Central memory CD4-positive, alpha-beta T cell (primary cell): Measurements from ENCODE around the gene LBX2.

ENCODE experiments used
- DNase-seq: peaks from one replicate; pipeline ENCODE4 v3.0.0; 2022
- total RNA-seq, 3 experiments: gene quantifications; one replicate each; lab custom pipeline; 2026; lab: John Stamatoyannopoulos, UW

LBX2 gene
- 0.07 to 0.39 (median 0.16) reads per million in 3 experiments for total RNA-seq

GRCh38 chr2:74499267-74499939 lies at the start of gene LBX2:
Gene LBX2, minus strand, starts transcription at chr2:74499603. Its CDS starts 66 bp downstream, at chr2:74499537.
- no peak for DNase-seq

DNA sequence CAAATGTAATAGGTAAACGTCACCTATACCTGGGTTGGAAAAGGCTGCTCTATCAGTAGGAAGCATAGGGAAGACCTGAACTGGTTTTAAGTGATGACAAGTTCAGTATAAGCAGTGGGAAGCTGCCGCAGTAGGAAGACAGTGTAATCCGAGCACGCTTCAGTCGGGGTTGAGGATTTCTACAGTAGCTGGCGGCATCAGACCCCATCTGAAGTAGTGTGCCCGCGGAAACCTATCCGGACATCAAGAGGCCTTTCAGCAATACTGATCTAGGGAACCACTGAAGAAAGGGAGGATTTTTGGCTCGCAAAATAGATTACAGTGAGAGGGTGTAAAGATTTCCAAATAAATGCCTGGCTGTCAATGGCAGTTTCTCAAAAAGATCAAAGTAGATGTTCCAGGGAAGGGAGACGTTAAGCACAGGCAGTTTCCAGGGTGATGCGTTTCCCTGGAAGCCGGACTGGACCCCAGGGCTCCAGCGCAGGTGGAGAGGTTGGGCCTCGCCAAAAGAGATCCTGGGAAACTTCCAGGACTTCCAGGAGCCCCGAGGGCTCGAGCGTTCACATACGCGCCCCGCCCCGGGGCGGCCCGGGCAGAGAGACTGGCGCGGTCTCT lies 49.0 kb upstream of the LBX2 start:
- DNase-seq = no peak

DNA sequence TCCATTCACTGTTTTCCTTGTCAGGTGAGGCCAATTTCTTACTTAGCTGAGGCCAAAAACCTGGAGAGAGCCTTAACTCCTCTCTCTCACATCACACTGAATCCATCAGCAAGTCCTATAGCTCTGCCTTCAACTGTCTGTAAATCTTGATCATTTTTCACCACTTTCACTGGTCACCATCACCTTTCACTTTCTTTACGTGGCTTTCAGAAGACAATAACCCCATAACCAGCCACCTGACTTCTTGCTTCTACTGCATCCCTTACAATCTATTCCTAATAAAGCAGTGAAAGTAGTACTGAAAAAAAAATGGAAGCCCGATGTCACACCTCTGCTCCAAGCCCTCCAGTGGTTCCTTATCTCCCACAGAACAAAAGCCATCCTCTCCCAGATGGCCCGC lies 46.6 kb upstream of the LBX2 start:
- DNase-seq = no peak

DNA sequence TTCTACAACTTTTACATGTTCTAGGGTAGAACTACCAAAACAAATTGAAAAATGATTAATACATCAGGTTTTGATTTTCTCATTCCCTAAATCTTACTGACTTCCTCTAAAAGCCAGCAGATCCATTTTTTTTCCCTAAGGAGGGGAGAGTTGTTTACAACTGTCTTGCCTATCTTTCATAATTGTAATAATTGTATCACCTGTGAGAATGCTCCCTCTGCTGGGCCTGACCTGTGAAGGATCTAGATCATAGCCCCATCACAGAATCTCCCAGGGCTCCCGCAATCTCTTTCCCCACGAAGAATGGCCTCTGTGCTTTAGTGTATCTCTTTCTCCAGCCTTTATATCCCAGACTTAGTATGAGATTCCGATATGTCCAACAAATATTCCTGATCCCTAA lies 45.2 kb upstream of the LBX2 start:
- DNase-seq = no peak

- DNase-seq = no peak
Measured at GRCh38 chr2:74542978-74543377, 43.6 kb upstream of the LBX2 start.

DNA sequence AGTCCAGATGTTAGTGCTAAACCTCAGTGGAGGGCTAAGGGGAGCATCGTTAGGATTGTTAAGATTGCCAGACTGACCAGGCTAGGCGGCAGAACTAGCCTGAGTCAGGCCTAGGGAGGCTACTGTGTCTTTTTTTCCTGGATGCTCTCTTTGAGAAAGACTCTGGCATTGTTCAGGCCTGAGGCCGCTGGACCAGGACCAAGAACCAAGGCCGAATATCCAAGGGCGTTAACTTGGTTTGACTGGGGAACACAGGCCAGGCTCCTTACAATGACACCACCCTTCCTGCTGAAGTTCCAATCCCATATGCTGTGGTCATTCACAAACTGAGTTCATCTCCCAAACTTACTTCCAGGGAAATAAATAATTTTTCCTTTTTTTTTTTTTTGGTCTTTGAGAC lies 40.9 kb upstream of the LBX2 start:
- no peak for DNase-seq

GRCh38 chr2:74538881-74539339 lies 39.5 kb upstream of the LBX2 start:
- DNase-seq = no peak

GRCh38 chr2:74537140-74537539 lies 37.7 kb upstream of the LBX2 start:
- DNase-seq = no peak

- DNase-seq = no peak
Measured at GRCh38 chr2:74536166-74536950, 37.0 kb upstream of the LBX2 start.

GRCh38 chr2:74535440-74535965 lies 36.1 kb upstream of the LBX2 start:
- DNase-seq = no peak

GRCh38 chr2:74534411-74534810 lies 35.0 kb upstream of the LBX2 start:
- no peak for DNase-seq

- no peak for DNase-seq
Measured at GRCh38 chr2:74533464-74533863, 34.1 kb upstream of the LBX2 start.

DNA sequence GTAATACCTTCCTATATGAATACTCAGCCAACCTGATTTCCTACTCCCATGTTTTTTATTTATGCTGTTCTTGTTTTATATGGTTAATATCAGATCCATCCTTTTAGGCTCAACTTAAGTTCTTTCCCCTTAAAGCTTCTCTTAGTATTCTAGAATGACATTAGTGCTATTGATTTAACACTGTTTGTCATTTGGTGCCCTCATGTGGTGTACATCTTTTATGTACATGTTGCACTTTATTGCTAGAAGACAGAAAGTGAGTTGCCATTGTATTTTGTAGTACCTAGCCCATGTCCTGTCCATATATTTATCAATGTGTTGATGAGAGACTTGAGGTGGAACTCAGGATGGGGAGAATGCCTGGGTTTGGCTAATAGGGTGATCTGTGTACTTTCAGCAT lies 32.8 kb upstream of the LBX2 start:
- DNase-seq = peak; percentile 30

GRCh38 chr2:74531666-74532065 lies 32.3 kb upstream of the LBX2 start:
- DNase-seq = no peak

GRCh38 chr2:74530239-74531187 lies 31.1 kb upstream of the LBX2 start:
- DNase-seq = peak; percentile 45

- DNase-seq = peak; percentile 86
Measured at GRCh38 chr2:74529357-74530238, 30.2 kb upstream of the LBX2 start, which contains the start of the genes AUP1 and HTRA2. Gene AUP1, minus strand, starts transcription at chr2:74529706. Its CDS starts 77 bp downstream, at chr2:74529629. Gene HTRA2, plus strand, starts transcription at chr2:74529933. Its CDS starts 74 bp downstream, at chr2:74530007.

DNA sequence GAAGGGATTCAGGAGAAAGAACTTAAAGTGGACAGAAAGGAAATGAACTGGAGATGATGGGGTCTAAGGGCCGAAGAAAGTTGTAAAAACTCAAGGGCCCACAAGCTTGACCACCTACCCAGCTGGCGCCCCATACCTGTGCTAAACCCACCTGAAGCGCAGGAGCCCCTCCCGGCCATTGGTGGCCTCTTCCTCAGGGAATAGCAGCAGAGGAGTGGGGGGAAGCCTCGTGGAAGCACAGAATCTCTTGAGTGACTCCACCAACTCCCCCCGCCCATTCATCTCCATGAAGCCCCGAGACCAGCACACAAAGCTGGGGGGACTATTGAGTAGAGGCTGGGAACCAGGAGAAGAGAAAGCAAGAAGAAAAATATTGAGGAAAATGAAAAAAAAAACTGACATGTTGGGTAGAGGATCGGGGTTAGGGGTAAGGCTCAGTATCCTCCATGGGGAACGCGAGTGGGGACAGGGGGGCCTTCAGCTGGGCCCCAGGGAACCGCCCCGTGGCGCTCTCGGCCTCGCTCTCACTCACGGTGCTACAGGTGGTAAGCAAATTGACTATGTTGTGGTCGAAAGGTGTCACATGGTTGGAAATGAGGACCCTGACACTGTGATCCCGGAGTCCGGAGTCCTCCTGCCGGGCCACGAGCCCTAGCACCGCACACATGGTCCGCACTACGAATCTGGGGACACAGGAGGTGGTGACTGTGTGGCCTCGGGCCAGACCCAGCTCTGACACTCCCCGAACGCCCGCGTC lies 29.4 kb upstream of the LBX2 start:
- peak; percentile 24 for DNase-seq

- no peak for DNase-seq
Measured at GRCh38 chr2:74527741-74528140, 28.3 kb upstream of the LBX2 start.

DNA sequence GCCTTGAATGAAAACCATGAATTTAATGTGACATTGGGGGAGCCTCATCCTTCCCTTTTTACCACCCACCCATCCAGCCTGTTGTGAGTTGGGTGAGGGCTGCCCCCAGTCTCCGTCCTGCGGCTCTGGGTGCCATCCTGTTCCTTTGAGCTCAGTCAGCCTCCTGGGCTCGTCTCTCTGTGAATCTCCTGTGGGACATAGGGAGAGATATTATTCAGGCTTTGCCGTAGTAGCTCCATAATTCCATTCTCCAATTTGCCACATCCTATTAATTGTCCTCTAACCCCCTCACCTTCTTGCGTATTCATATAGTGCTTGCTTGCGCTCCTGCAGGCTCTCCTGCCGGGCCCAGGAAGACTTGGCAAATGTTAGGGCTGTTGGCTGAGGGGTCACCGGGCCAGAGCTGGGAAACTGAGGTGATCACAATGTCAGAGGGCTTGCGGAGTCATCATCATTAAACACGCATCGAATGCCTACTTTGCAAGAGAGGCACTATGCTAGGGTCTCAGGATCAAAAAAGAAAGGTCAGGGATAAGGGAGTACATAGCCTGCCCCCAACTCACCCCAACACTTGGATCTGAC lies 27.3 kb upstream of the LBX2 start:
- no peak for DNase-seq
